Calu3 (cell line): ENCODE measurements around the gene DCLK1. TPM values are rescaled to one million over a fixed set of nuclear protein-coding genes. Genes with fewer than 3 reads are reported as not detected.

ENCODE experiments used
- BruUV-seq: library from RNA; stranded (reverse); fragments of 400-500 nt; replicated peaks from 2 replicates; lab custom pipeline; 2021; lab: Mats Ljungman, UMichigan
- CTCF ChIA-PET: fragments of 300-600 bp; sonication (Branson Sonifier 250); formaldehyde crosslinking; loops from one replicate; lab custom pipeline; 2022; ENCODE audit warnings: antibody characterized with exemption; lab: Charles Lee
- DNase-seq: peaks from one replicate; pipeline ENCODE4 v3.0.0; 2022
- H3K27ac Mint-ChIP-seq: one replicate; pipeline ENCODE4 v1.8.0; 2022; ENCODE audit warnings: mixed read lengths; ENCODE audit not compliant: unreplicated experiment
- H3K27me3 Mint-ChIP-seq: one replicate; pipeline ENCODE4 v1.8.0; 2022; ENCODE audit warnings: mixed read lengths; ENCODE audit not compliant: unreplicated experiment
- H3K36me3 Mint-ChIP-seq: one replicate; pipeline ENCODE4 v1.8.0; 2022; ENCODE audit warnings: mild to moderate bottlenecking, moderate library complexity, mixed read lengths; ENCODE audit not compliant: insufficient read depth, unreplicated experiment
- H3K4me1 Mint-ChIP-seq: one replicate; pipeline ENCODE4 v1.8.0; 2022; ENCODE audit warnings: mild to moderate bottlenecking, low read depth, mixed read lengths; ENCODE audit not compliant: unreplicated experiment
- H3K4me3 Mint-ChIP-seq: one replicate; pipeline ENCODE4 v1.8.0; 2022; ENCODE audit warnings: mild to moderate bottlenecking, low read depth, moderate library complexity, mixed read lengths; ENCODE audit not compliant: unreplicated experiment
- H3K9me3 Mint-ChIP-seq: one replicate; pipeline ENCODE4 v1.8.0; 2022; ENCODE audit warnings: low read depth, mixed read lengths; ENCODE audit not compliant: unreplicated experiment
- intact Hi-C: fragments of 100-400 bp; cut with micrococcal nuclease; formaldehyde crosslinking; loops from one replicate; pipeline ENCODE4 v1.10.0; 2022; ENCODE audit not compliant: unreplicated experiment
- total RNA-seq: library from RNA; stranded (reverse); gene quantifications from 2 replicates; pipeline ENCODE4 v1.2.3, GENCODE V29; 2022
- TF ChIP-seq, protein P1 (sequence below): fragments of 200-600 bp; IDR thresholded peaks from one replicate; pipeline ENCODE4 v1.8.0; 2022; ENCODE audit warnings: antibody characterized with exemption; ENCODE audit not compliant: unreplicated experiment

The DCLK1 gene
- total RNA-seq, 1 experiment from 2014 or later = not detected

DNA sequence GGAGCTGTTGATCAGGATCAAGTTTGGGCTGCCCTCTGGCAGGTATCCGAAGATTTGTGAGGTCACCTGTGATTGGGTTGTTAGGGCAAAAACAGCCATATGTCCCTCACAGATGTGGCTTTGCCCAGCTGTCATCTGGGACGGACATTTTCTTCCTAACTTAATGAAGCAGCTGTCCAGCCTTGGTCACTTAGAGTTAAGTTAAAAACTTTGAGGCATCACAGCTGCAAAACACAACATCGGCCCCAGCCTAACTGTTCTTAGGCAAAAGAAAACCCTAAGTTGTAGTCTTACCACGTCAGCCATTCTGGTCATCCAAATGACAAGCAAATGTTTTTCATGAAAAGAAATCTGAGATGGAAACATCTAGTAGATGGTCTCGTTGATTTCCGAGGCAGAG, 318.4 kb downstream of the DCLK1 start:
- CTCF ChIA-PET = no interaction called here
- H3K4me1 Mint-ChIP-seq = no peaks in the 10 kb centered on the region
- H3K27me3 Mint-ChIP-seq = peaks cover 27% of the 10 kb centered on the region
- no peaks in the 10 kb centered on the region for H3K9me3 Mint-ChIP-seq
- TF ChIP-seq, protein P1, sequence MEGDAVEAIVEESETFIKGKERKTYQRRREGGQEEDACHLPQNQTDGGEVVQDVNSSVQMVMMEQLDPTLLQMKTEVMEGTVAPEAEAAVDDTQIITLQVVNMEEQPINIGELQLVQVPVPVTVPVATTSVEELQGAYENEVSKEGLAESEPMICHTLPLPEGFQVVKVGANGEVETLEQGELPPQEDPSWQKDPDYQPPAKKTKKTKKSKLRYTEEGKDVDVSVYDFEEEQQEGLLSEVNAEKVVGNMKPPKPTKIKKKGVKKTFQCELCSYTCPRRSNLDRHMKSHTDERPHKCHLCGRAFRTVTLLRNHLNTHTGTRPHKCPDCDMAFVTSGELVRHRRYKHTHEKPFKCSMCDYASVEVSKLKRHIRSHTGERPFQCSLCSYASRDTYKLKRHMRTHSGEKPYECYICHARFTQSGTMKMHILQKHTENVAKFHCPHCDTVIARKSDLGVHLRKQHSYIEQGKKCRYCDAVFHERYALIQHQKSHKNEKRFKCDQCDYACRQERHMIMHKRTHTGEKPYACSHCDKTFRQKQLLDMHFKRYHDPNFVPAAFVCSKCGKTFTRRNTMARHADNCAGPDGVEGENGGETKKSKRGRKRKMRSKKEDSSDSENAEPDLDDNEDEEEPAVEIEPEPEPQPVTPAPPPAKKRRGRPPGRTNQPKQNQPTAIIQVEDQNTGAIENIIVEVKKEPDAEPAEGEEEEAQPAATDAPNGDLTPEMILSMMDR = no peak
- BruUV-seq = no TSS peak
- no peaks in the 10 kb centered on the region for H3K36me3 Mint-ChIP-seq
- DNase-seq = no peak
- intact Hi-C loops = loop anchor here (10.0 kb wide), 1 partner anchor 142 kb away; no protein-coding TSS in a partner anchor
- H3K27ac Mint-ChIP-seq = no peak overlapping the region
- H3K4me3 Mint-ChIP-seq = no peak overlapping the region

DNA sequence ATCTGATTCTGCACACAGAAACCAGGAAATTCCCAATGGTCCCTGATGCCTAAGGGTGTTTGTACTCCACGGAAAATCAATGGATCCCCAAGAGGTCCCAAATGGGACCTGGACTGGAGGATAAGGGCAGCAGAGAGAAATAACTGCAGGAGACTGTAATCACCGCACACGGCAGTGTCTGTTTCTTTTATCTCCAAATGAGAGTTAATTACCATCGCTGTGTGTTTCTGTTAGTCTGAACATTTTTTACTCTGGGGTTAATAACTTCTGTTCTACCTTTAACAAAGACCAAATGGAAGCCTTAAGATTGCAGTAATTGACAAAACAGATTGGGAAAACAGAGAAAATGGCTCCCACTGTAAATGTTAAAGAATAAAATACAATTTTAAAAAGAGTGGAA, 320.9 kb downstream of the DCLK1 start:
- Mint-ChIP-seq H3K9me3 (no peaks in the 10 kb centered on the region), H3K27me3 (peaks cover 43% of the 10 kb centered on the region), H3K27ac (no peak overlapping the region), H3K4me3 (no peak overlapping the region), H3K4me1 (no peaks in the 10 kb centered on the region), H3K36me3 (no peaks in the 10 kb centered on the region)
- CTCF ChIA-PET = no interaction called here
- BruUV-seq = no TSS peak
- DNase-seq = no peak
- TF ChIP-seq, protein P1 = no peak
- intact Hi-C loops = loop anchor here (10.0 kb wide), 1 partner anchor 144 kb away; no protein-coding TSS in a partner anchor

DNA sequence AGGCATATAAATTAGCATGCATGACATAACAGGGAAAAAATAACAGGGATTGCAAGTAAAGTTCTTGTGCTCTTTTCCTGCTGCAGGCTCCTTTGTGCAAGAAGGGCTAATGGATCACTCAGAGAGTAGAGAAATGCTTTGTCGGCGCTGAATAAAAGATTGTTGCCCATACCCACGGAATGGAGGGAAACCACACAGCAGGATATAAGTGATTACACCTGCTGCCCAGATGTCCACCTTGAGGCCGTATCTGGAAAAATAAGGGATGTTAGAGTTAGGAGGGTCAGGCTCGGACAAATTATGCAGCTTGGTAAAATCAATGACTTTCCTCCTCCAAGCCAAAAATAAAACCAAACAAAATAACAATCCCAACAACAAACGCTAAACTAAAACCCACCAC, 322.3 kb downstream of the DCLK1 start:
- peaks cover 47% of the 10 kb centered on the region for H3K27me3 Mint-ChIP-seq
- H3K4me1 Mint-ChIP-seq = no peaks in the 10 kb centered on the region
- H3K27ac Mint-ChIP-seq = no peak overlapping the region
- H3K9me3 Mint-ChIP-seq = no peaks in the 10 kb centered on the region
- H3K4me3 Mint-ChIP-seq = no peak overlapping the region
- no peaks in the 10 kb centered on the region for H3K36me3 Mint-ChIP-seq
- TF ChIP-seq, protein P1 = no peak
- CTCF ChIA-PET = no interaction called here
- intact Hi-C loops = no loop called here
- no TSS peak for BruUV-seq
- no peak for DNase-seq

DNA sequence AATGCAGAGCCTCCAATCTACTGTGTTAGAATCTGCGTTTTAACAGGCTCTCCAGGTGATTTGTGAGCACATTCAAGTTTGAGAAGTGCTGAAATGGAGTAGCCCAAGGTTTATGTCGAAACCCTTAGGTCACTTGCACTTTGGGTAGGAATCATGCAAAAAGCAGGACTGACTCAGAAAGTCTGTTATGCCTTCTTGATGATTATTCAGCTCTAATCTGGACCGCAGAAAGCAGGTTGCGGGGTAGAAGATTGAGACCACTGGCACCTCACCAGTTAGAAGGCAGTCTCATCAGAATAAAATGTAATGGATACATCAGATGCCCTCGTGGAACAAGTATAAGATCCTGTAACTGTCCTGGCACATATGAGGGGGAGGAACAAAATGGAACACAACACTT, 326.3 kb downstream of the DCLK1 start:
- TF ChIP-seq, protein P1 = no peak
- Mint-ChIP-seq H3K9me3 (no peaks in the 10 kb centered on the region), H3K27ac (no peak overlapping the region), H3K4me3 (no peak overlapping the region), H3K27me3 (peaks cover 42% of the 10 kb centered on the region), H3K4me1 (no peaks in the 10 kb centered on the region), H3K36me3 (no peaks in the 10 kb centered on the region)
- no peak for DNase-seq
- CTCF ChIA-PET = no interaction called here
- no TSS peak for BruUV-seq
- intact Hi-C loops = no loop called here
